Karpas-422 (cell line): ENCODE data around the gene ANKRD23. TPM values are rescaled to one million over a fixed set of nuclear protein-coding genes. Genes with fewer than 3 reads are reported as not detected.

ENCODE experiments used
- DNase-seq: peaks from one replicate; pipeline ENCODE4 v3.0.0-alpha.2; 2015
- H2AFZ ChIP-seq: fragments of 200-600 bp; sonication (generic); 2 replicates; pipeline ENCODE4 v1.6.1; 2014; ENCODE audit warnings: antibody characterized with exemption, low read length, mixed read lengths
- H3K27ac ChIP-seq: fragments of 200-600 bp; sonication (generic); 2 replicates; pipeline ENCODE4 v1.5.1; 2014; ENCODE audit warnings: mild to moderate bottlenecking, low read length, moderate library complexity
- H3K27me3 ChIP-seq: fragments of 200-600 bp; sonication (generic); 2 replicates; pipeline ENCODE4 v1.6.1; 2014; ENCODE audit warnings: low read length, mixed read lengths
- H3K36me3 ChIP-seq: fragments of 200-600 bp; sonication (generic); 2 replicates; pipeline ENCODE4 v1.6.1; 2014; ENCODE audit warnings: low read length, mixed read lengths; ENCODE audit not compliant: insufficient read depth
- H3K4me1 ChIP-seq: fragments of 200-600 bp; sonication (generic); 2 replicates; pipeline ENCODE4 v1.6.1; 2014; ENCODE audit warnings: mild to moderate bottlenecking, low read length, mixed read lengths
- H3K4me2 ChIP-seq: fragments of 200-600 bp; sonication (generic); 2 replicates; pipeline ENCODE4 v1.6.1; 2014; ENCODE audit warnings: low read length, low read depth, mild to moderate bottlenecking; ENCODE audit not compliant: poor library complexity, severe bottlenecking
- H3K4me3 ChIP-seq: fragments of 200-600 bp; sonication (generic); 2 replicates; pipeline ENCODE4 v1.5.1; 2014; ENCODE audit warnings: mild to moderate bottlenecking, antibody characterized with exemption, low read length, mixed read lengths
- H3K79me2 ChIP-seq: fragments of 200-600 bp; sonication (generic); 2 replicates; pipeline ENCODE4 v1.6.1; 2014; ENCODE audit warnings: mild to moderate bottlenecking, low read length, mixed read lengths
- H3K9ac ChIP-seq: fragments of 200-600 bp; sonication (generic); 2 replicates; pipeline ENCODE4 v1.6.0; 2014; ENCODE audit warnings: low read length
- H3K9me2 ChIP-seq: fragments of 200-600 bp; sonication (generic), shearing (Covaris generic); replicated peaks from 2 replicates; pipeline ENCODE4 v1.6.0; 2014; ENCODE audit warnings: mild to moderate bottlenecking, low read length, moderate library complexity; ENCODE audit not compliant: insufficient read depth
- H3K9me3 ChIP-seq: fragments of 300-700, 200-600 bp; sonication (generic); 2 replicates; pipeline ENCODE4 v1.6.1; 2014; ENCODE audit warnings: low read length, mixed read lengths
- H4K20me1 ChIP-seq: fragments of 200-600 bp; sonication (generic); 2 replicates; pipeline ENCODE4 v1.6.1; 2014; ENCODE audit warnings: mild to moderate bottlenecking, antibody characterized with exemption, low read length, low read depth; ENCODE audit not compliant: insufficient read depth
- total RNA-seq: library from RNA; depleted of rRNA; stranded (reverse); fragments of >200 nt; shearing (Covaris generic); gene quantifications from 2 replicates; pipeline ENCODE4 v1.2.3, GENCODE V29; 2014; ENCODE audit warnings: low replicate concordance

The ANKRD23 gene
- total RNA-seq, 1 experiment from 2014 or later = 1.6 TPM

DNA sequence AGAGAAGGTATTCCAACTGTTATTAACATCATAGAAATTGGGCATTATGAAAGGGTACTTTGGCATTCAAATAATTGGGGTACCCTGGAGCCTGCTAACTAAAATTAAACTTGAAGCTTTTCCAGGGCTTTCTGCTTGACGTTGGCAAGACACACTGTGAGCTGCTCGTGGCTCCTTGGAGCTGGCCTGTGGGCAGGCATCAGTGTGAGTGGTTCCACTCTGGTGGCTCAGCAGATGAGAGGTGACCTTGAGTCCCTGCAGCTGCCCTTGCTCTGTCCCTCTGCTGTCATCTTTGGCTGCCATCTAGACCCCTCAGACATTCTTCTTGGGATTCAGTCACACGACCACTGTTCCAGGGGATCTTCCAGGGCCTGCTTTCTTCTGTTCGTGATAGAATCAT is 21.0 kb downstream of the ANKRD23 start:
- peaks cover 4% of the 10 kb centered on the region; the same call in 1 of the 2 replicates for H3K36me3 ChIP-seq

DNA sequence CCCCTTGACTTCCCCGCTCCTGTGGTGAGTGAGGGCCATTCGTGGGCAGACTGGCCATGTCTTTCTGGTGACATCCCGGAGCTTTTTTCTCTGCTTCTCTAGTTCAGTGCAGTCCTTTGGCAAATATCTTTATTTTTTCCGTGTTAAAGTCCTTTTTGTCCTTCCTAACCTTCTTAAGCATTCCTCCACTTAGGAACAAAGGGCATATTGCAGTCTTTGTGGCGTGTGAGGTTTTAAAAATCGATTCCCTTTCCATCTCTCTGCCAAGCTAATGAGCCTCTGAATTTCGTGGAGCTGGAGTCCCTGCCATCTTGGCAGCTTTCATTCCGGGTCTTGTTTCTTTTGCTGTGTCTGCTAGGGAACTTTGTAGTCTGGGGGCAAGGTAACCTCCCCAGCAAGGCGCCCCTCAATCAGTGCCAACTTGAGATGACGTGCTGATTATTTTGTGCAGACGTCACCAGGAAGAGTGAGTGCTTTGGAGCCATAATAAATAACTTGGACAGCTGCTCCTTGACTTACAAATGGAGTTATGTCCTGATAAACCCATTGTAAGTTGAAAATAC is 22.6 kb downstream of the ANKRD23 start:
- peaks cover 13% of the 10 kb centered on the region for H4K20me1 ChIP-seq
- no peak overlapping the region for H2AFZ ChIP-seq
- H3K4me2 ChIP-seq = no peak overlapping the region
- peaks cover 38% of the 10 kb centered on the region for H3K4me1 ChIP-seq
- H3K9ac ChIP-seq = no peak overlapping the region
- H3K9me2 ChIP-seq = no peaks in the 10 kb centered on the region
- DNase-seq = no peak
- peaks cover 73% of the 10 kb centered on the region for H3K79me2 ChIP-seq
- no peaks in the 10 kb centered on the region for H3K27me3 ChIP-seq
- H3K4me3 ChIP-seq = no peak overlapping the region
- no peaks in the 10 kb centered on the region for H3K9me3 ChIP-seq
- H3K36me3 ChIP-seq = 0 out of 2 replicates have a peak, but pooled peaks cover 4% of the 10 kb centered on the region
- H3K27ac ChIP-seq = no peak overlapping the region

More for the DNA sequence above, 21.0 kb downstream of the ANKRD23 start:
- no peak overlapping the region for H3K4me3 ChIP-seq
- no peaks in the 10 kb centered on the region for H3K27me3 ChIP-seq
- peaks cover 69% of the 10 kb centered on the region for H3K79me2 ChIP-seq
- no peak for DNase-seq
- no peak overlapping the region for H3K4me2 ChIP-seq
- H2AFZ ChIP-seq = no peak overlapping the region
- H3K9ac ChIP-seq = no peak overlapping the region
- H4K20me1 ChIP-seq = peaks cover 7% of the 10 kb centered on the region; the same call in 1 of the 2 replicates
- no peaks in the 10 kb centered on the region for H3K9me3 ChIP-seq
- peaks cover 30% of the 10 kb centered on the region for H3K4me1 ChIP-seq
- H3K9me2 ChIP-seq = no peaks in the 10 kb centered on the region
- no peak overlapping the region for H3K27ac ChIP-seq

DNA sequence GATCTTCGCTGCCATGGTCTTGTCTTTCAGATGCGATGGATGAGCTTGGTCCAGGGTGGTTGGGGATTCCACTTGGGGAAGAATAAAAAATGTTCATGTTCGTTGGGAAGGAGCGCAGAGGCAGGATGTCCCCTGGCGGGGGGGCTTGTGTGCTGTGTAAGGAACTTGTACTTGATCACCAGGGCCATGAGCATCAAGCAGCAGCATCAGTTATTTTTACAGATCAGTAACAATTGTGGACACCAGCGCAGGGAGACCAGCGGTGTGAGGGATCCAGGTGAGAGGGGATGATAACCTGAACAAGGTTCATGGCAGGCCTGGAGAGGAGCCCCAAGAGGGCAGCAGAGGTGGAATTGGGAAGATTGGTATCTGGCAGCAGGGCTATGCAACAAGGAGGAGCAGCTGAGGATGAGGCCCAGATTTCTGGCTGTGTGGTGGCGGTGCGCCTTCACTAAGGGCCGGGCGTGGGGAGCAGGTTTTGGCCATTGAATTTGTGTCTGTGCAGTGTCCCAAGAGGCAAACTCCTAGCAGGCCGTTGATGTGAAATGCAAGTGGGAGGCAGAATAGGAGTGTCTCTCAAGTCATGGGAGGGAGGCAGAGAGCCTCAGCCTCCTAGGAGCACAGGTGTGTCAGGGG is 23.8 kb downstream of the ANKRD23 start:
- Histone ChIP-seq H3K79me2 (peaks cover 73% of the 10 kb centered on the region), H3K4me2 (peak overlapping the region; percentile 27), H3K4me3 (no peak overlapping the region)

DNA sequence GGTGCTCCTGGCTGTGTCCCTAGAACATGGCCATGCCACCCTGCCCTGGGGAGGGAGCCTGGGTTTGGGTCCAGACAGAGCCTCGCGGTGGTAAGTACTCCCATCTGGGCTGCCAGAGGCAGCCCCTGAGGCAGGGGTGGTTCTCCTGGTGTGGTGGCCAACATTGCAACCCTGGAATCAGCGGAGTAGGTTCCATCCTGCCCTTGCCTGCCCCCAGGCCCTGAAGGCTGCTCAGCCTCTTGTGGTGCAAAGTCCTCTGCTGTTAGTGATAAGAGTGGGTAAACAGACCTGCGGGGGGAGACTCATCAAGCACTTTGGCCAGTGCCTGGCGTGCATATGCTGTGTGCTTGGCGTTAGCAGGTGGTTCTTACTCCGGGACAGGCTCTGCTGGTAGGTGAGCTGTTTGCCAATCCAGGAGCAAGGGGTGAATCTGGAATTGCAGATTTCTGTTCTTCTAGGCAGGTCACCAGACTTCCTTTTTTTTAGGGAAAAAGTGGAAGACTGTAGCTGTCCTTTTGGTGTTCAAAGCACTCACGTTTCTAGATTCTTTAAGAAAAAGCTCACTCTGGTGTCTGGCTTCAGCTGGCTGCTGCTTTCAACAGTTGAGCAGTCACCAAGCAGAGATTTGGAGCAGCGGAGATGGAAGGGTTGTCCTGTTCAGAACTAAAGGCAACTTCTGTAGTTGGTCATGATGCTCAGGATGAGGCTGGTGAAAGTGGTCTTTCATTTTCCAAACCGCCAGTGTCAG is 24.5 kb downstream of the ANKRD23 start:
- 0 out of 2 replicates have a peak, but pooled peaks cover 4% of the 10 kb centered on the region for H3K36me3 ChIP-seq
- H3K79me2 ChIP-seq = peaks cover 68% of the 10 kb centered on the region

More for the DNA sequence above, 23.8 kb downstream of the ANKRD23 start:
- peaks cover 13% of the 10 kb centered on the region for H4K20me1 ChIP-seq
- no peaks in the 10 kb centered on the region for H3K9me2 ChIP-seq
- peaks cover 42% of the 10 kb centered on the region for H3K4me1 ChIP-seq
- 0 out of 2 replicates have a peak, but pooled peaks cover 4% of the 10 kb centered on the region for H3K36me3 ChIP-seq
- DNase-seq = no peak
- H3K9ac ChIP-seq = no peak overlapping the region
- no peaks in the 10 kb centered on the region for H3K27me3 ChIP-seq
- no peak overlapping the region for H2AFZ ChIP-seq
- H3K27ac ChIP-seq = no peak overlapping the region
- no peaks in the 10 kb centered on the region for H3K9me3 ChIP-seq

DNA sequence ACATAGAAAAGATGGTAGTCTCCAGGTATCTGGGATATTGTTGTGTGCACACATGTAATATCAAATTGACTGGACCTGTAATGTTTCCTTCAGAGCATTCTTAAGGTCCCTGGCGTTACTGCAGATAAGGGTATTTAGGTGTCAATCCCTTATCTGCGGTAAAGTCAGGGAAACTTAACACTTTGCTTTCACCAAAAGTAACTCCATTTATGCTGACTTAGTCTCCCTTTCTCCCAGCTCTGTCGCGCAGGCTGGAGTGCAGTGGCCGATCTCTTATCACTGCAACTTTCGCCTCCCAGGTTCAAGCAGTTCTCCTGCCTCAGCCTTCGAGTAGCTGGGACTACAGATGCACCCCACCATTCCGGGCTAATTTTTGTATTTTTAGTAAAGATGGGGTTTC is 25.9 kb downstream of the ANKRD23 start:
- H3K9me3 ChIP-seq = no peaks in the 10 kb centered on the region
- no peak for DNase-seq
- peak overlapping the region; percentile 86 for H3K9ac ChIP-seq
- H2AFZ ChIP-seq = no peak overlapping the region
- H3K27me3 ChIP-seq = no peaks in the 10 kb centered on the region
- no peaks in the 10 kb centered on the region for H3K9me2 ChIP-seq
- peaks cover 44% of the 10 kb centered on the region for H3K4me1 ChIP-seq
- H3K36me3 ChIP-seq = 0 out of 2 replicates have a peak, but pooled peaks cover 4% of the 10 kb centered on the region
- H3K27ac ChIP-seq = no peak overlapping the region
- H3K4me2 ChIP-seq = peak overlapping the region; percentile 84
- H3K79me2 ChIP-seq = peaks cover 57% of the 10 kb centered on the region
- peak overlapping the region; percentile 73 for H3K4me3 ChIP-seq
- H4K20me1 ChIP-seq = peaks cover 13% of the 10 kb centered on the region; the same call in 1 of the 2 replicates

More for the DNA sequence above, 24.5 kb downstream of the ANKRD23 start:
- no peak overlapping the region for H3K27ac ChIP-seq
- no peaks in the 10 kb centered on the region for H3K9me3 ChIP-seq
- no peak overlapping the region; the same call in 1 of the 2 replicates for H3K4me3 ChIP-seq
- no peaks in the 10 kb centered on the region for H3K27me3 ChIP-seq
- peak overlapping the region; percentile 36; the same call in 1 of the 2 replicates for H3K9ac ChIP-seq
- DNase-seq = no peak
- H4K20me1 ChIP-seq = peaks cover 13% of the 10 kb centered on the region
- no peaks in the 10 kb centered on the region for H3K9me2 ChIP-seq
- peaks cover 44% of the 10 kb centered on the region for H3K4me1 ChIP-seq
- H3K4me2 ChIP-seq = peak overlapping the region; percentile 27
- H2AFZ ChIP-seq = no peak overlapping the region

DNA sequence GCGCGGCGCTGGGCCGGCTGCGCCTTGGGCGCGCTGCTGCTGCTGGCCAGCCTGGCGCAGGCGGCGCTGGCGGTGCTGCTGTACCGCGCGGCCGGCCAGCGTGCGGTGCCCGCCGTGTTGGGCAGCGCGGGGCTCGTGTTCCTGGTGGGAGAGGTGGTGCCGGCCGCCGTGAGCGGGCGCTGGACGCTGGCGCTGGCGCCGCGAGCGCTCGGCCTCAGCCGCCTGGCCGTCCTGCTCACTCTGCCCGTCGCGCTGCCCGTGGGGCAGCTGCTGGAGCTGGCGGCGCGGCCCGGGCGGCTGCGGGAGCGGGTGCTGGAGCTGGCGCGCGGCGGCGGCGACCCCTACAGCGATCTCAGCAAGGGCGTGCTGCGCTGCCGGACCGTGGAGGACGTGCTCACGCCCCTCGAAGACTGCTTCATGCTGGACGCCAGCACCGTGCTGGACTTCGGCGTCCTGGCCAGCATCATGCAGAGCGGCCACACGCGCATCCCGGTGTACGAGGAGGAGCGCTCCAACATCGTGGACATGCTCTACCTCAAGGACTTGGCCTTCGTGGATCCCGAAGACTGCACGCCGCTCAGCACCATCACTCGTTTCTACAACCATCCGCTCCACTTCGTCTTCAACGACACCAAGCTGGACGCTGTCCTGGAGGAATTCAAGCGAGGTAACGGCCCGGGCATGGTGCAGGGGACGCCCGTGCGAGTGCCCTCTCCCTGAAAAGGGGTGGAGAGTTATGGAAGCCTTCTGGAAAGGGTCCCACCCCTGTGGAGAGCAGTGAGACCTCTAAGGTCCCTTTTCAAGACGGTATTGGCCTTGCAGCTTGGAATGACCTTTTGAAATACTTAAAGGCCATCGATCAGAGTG is 26.8 kb downstream of the ANKRD23 start:
- 0 out of 2 replicates have a peak, but pooled peaks cover 4% of the 10 kb centered on the region for H3K36me3 ChIP-seq
- H2AFZ ChIP-seq = no peak overlapping the region
- H3K4me1 ChIP-seq = peaks cover 46% of the 10 kb centered on the region
- no peak overlapping the region for H3K27ac ChIP-seq
- peaks cover 13% of the 10 kb centered on the region; the same call in 1 of the 2 replicates for H4K20me1 ChIP-seq
- peaks cover 49% of the 10 kb centered on the region for H3K79me2 ChIP-seq
- no peak for DNase-seq
- H3K9me3 ChIP-seq = no peaks in the 10 kb centered on the region
- H3K9me2 ChIP-seq = no peaks in the 10 kb centered on the region
- H3K27me3 ChIP-seq = no peaks in the 10 kb centered on the region
- peak overlapping the region; percentile 73 for H3K4me3 ChIP-seq
- peak overlapping the region; percentile 84 for H3K4me2 ChIP-seq
- peak overlapping the region; percentile 86 for H3K9ac ChIP-seq

DNA sequence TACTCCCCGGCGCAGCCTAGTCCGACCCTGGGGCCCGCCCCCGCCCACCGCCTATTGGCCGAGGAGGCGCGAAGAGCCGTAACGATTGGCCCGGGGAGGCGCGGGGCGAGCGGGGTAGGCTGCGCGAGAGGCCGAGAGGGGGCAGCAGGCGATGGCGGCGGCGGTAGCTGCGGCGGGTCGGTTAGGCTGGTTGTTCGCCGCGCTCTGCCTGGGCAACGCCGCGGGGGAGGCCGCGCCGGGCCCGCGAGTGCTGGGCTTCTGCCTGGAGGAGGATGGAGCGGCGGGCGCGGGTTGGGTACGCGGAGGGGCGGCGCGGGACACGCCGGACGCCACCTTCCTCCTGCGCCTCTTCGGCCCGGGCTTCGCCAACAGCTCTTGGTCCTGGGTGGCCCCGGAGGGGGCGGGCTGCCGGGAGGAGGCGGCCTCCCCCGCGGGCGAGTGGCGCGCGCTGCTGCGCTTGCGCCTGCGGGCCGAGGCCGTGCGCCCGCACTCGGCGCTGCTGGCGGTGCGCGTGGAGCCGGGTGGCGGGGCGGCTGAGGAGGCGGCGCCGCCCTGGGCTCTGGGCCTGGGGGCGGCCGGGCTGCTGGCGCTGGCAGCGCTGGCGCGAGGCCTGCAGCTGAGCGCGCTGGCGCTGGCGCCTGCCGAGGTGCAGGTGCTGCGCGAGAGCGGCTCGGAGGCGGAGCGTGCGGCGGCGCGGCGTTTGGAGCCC is 27.5 kb downstream of the ANKRD23 start, which contains the start of gene CNNM3:
Gene CNNM3 (plus strand): TSS at position 142 of the 709 bp plus-strand sequence. CDS start 10 bp downstream, at position 152.
- Histone ChIP-seq H3K27me3 (no peaks in the 10 kb centered on the region), H4K20me1 (peaks cover 13% of the 10 kb centered on the region; the same call in 1 of the 2 replicates), H3K9me2 (no peaks in the 10 kb centered on the region), H3K4me1 (peaks cover 54% of the 10 kb centered on the region), H3K79me2 (peaks cover 44% of the 10 kb centered on the region), H3K27ac (peak within 1 kb of the TSS; percentile 46), H3K9me3 (no peaks in the 10 kb centered on the region), H3K9ac (peak within 1 kb of the TSS; percentile 86), H2AFZ (peak within 1 kb of the TSS; percentile 94), H3K4me3 (peak within 1 kb of the TSS; percentile 73), H3K36me3 (0 out of 2 replicates have a peak, but pooled peaks cover 4% of the 10 kb centered on the region), H3K4me2 (peak within 1 kb of the TSS; percentile 86)
- peak; percentile 98 for DNase-seq
